Right ventricle myocardium superior (tissue), 1 donor: ENCODE measurements around the gene TBC1D21. TPM values are rescaled to one million over a fixed set of nuclear protein-coding genes. Genes with fewer than 3 reads are reported as not detected.
A peak's percentile ranks its signal among the peaks of the same experiment; 100 is the strongest.

Experiments
- ATAC-seq: fragments of 200-7000 bp; cut with Tn5 transposase; one replicate; pipeline ENCODE4 v1.9.1; 2020; ENCODE audit warnings: mild to moderate bottlenecking; ENCODE audit not compliant: poor library complexity
- DNase-seq: peaks from one replicate; pipeline ENCODE4 v3.0.0-alpha.2; 2020
- intact Hi-C: fragments of 100-400 bp; cut with DNase I; formaldehyde crosslinking; loops from one replicate; pipeline ENCODE4 v1.11.2; 2022
- total RNA-seq: library from RNA; stranded (reverse); fragmentation: NEBNext Ultra II Directional; extraction: Animal tissue kit (Norgen Biotek cat#: 25700); gene quantifications from one replicate; pipeline ENCODE4 v1.2.1, GENCODE V29; 2021
- donor health status: DM: no; HTN: yes; CAD: no; lungs with severe emphysema.

TBC1D21 gene
- total RNA-seq, 1 donor from 2014 or later: not detected

DNA sequence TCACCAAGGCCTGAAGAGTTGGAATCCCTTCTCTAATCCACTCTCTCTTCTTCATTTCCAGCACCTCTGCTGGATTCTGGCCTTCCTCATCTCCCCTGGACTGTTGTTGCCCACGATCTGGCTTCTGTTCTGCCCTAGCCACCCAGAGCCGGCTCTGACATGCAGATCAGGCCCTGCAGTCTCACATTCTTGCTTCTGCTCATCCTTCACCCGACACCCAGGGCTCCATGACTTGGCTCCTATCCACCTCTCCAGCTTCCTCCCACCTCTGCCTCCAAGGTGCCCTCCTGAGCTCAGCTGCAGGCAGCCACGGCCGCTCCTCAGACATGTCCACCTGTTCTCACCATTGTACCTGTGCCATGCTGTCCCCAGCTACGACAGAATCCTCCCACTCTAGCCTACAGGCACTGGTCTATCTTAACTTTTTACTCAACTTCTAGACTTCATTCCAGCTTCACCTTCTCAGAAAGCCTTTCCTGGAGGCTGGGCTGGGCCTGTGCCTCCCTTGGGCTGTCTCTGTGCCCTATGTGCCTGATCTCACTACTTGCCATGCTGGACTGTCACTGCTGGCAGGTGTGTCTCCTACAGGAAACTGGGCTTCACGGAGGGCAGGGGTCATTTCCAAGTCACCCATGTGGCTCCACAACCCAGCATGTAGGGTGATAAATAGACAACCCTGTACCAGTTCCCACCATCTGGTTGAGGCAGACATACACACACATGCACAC, 16.0 kb upstream of the TBC1D21 start:
- ATAC-seq: no peak
- intact Hi-C loops: no loop called here
- no peak for DNase-seq

DNA sequence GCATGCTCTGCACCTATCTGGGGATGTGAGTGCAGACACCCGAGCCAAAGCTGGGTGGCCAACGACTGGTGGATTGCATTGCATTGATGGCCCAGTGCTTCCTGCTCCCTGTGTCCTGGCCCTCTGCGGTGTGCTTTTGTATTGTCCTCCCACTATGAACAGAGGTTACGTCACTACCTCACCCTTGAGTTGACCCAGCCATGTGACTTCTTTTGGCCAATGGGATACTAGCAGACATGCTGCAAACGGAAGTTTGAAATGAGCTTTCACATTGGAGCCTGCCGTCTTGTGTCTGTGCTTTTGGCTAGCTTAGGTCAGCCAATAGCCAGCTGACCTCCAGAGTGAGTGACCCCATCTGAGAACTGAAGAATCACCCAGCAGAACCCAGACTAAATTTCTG, 15.3 kb upstream of the TBC1D21 start:
- intact Hi-C loops: no loop called here
- DNase-seq (no peak), ATAC-seq (no peak)

DNA sequence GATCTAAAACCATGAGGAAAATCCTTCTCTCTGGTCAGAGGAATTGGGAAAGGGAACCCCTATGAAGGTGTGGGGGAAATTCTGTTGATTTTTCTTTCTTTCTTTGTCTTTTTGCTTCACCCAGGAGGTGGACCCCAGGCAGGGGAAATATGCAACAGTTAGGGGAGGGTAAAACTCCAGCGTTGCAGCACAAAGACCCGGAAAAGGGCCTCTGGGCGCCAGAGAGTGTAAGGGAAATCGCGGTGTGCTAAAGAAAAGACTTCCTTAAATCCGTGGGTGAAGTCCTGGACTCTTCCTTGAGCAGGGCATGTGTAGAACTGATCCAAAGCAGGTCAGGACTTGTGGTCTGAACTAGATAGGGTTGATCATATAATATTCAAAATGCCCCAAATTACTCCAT, 11.1 kb upstream of the TBC1D21 start:
- intact Hi-C loops: no loop called here
- no peak for ATAC-seq
- no peak for DNase-seq

DNA sequence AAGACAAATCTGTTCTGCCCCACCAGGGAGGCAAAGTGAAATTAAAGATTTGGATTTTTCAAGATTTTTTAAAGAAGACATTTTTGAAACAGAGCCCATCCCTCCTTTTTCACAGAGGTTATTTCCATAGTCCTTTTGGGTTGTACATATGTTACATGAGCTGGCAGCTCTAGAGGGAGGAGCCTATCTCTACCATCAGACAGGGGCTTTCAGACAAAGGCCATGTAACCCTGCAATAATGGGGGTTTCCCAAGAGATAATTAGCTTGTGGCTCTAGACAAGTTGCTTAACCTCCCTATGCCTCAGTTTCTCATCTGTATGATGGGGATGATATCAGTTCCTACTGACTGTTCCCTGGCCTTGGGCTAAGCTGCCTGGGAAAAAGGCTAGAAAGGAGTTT, 8.0 kb upstream of the TBC1D21 start:
- DNase-seq: no peak
- intact Hi-C loops: loop anchor here (5.0 kb wide), 1 partner anchor 58 kb away; no protein-coding TSS in a partner anchor
- ATAC-seq: no peak

DNA sequence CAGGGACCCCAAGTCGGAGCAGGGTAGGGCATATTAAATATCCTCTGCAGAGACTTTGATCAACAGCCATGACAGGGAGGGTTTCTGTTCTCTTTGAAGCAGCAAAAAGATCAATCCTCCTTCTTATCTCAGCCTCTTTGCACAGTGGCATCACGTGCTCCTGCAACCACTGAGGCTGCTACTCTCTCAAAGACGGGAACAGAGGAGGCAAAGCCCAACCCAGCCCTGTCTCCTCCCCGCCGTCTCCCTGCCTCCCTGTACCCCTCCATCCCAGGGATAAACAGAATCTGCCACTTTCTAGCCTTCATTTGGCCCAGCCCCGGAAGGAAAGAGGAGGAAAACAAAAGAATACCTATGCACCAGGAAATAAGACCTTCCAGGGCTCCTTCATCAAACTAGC, 7.5 kb upstream of the TBC1D21 start:
- intact Hi-C loops: loop anchor here (5.0 kb wide), 1 partner anchor 59 kb away; no protein-coding TSS in a partner anchor
- DNase-seq (no peak), ATAC-seq (no peak)

DNA sequence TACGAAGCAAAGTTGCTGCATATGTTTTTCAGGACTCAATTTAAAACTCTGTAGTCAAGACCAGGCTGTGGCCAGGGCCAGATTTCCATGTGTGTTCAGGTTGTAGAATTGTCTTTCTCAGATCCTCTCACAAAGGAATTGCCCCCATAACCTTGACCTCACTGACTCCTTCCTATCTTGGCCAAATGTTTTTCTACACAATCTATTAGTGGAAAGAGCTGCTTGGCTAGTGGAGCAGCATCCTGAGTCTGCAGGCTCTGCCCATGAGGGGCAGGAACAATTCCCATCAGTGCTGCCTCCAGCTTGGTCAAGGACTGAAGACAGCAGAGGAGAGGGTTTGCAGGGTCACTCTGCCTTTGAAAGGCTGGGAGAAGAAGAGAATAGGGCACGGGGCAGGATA, 6.9 kb upstream of the TBC1D21 start:
- no peak for DNase-seq
- peak; percentile 24 for ATAC-seq
- intact Hi-C loops: loop anchor here (5.0 kb wide), 1 partner anchor 59 kb away; no protein-coding TSS in a partner anchor

DNA sequence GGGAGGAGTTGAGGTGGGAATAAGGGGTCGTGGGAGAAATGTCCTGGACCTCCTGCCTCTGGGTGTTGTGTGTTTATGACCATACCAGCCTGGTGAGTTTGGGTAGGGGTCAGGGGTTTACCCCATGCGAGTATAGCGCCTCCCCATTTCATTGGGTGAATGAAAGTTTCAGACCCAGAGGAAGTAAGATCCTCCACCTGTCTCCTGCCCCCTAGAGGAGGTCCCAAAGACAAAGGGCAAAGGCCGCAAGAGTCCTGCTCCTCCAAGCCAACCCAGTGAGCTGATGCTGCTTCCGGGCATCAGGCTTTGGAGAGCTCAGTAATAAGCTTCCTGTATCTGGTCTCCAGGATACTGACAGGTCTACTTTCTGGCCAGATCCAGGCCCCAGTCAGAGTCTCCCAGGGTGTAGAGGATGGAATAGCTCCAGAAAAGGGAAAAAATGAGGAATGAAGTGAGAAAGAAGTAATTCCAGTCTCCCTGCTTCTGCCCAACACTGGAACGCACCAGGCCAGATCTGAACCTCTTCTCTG, 6.4 kb upstream of the TBC1D21 start:
- DNase-seq: no peak
- intact Hi-C loops: loop anchor here (5.0 kb wide), 1 partner anchor 60 kb away; no protein-coding TSS in a partner anchor
- no peak for ATAC-seq

DNA sequence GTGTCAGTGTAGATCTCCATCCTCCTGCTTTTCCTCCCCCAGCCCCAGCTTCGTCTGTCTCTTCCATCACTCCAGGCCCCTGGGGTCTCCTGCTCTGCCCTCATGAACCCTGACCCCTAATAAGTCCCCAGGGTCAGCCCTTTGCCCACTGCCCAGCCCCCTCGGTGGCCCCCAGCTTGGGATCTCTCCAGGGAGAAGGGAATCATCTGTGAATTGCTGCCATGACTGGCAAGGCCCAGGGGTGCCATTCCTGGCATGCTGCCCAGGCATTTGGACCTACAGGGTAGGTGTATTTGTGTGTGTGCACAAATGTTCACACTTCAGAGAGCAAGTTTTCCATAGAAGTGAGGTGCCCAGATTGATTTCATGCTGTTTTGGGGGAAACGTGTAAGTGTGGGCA, 5.9 kb upstream of the TBC1D21 start:
- ATAC-seq (no peak), DNase-seq (no peak)
- intact Hi-C loops: loop anchor here (5.0 kb wide), 1 partner anchor 60 kb away; no protein-coding TSS in a partner anchor

DNA sequence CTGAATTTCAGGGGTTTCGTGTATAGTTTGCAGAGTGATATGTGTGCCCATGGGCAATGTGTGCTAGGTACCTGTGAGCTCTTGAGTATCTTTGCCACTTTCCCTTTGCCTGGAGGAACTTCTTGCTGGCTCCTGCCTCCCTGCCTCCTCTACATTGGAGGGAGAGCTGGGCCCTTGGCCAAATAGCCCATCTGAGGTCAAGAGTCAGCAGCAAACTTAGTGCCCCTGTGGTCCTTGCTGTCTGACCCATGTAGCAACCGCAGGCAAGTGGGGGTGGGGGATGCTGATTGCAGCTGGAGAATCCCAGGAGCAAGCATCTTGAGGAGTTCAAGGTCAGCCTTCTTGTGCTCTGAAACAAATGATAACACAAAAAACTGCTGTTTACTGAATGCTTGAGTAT, 5.4 kb upstream of the TBC1D21 start:
- intact Hi-C loops: loop anchor here (5.0 kb wide), 1 partner anchor 61 kb away; no protein-coding TSS in a partner anchor
- no peak for ATAC-seq
- DNase-seq: no peak

DNA sequence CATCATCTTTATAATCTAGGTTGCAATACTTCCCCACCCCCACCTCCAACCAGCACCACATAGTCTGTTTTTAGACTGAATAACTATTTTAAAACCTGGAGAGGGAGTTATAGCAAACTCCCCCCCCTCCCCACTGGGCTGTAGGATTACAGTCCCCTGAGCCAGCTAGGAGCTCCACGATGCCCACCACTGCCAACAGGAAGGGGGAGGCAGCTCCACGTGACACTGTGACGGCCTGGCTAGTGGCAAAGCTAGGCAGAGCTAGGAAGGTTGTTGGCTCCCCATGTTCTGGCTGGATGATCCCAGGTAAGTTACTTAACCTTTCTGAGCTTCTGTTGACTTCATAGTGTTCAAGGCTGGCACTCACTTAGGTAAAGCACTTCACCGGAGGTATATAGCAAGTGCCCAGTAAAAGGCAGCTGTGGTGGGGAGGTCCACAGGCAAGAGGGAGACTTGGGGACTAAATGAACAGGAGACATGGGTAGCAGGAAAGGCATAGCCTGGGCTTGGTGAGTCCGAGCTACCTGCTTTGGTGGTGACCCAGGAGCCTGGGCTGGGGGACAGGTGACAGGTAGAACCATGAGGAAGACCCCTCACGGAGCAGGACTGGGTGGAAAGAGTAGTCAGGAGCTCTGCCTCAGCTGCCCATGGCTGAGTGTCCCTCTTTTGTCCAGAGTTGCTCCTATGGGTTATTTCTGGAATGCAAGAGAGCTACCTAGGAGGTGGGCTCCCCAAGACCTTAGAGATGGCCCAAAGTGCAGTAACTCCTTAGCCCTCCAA, 4.0 kb upstream of the TBC1D21 start:
- intact Hi-C loops: loop anchor here (5.0 kb wide), 1 partner anchor 62 kb away; no protein-coding TSS in a partner anchor
- ATAC-seq (no peak), DNase-seq (no peak)

DNA sequence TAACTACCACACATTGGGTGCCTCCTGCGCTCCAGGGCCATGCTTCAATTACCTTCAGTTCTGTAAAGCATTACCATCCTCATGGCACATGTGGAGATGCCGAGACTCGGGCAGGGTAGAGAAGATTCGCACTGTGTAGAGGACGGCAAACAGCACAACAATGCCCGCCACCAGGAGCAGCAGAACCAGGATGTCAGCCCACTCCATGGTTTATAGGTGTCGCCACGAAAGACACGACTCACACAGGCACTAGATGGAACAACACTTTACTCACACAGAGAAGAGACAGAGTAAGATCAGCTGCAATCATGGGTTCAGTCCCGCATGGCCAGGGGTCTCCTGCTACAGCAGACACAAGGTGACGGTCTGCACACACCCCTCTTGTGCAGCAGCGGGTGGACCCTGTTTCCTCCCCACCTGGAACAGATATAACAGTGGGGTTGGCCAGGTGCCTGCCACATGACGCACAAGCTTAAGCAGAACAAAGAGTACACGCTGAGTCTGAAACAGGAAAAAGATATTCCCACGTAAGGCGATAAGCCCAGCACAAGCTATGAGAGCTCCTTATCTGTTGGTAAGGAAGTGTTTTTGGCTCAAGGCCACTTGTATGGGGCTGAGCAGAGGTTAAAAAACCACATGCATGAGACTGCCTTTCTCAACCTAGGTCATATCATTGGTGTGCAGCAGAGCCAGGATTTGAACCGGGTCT, 2.5 kb upstream of the TBC1D21 start:
- ATAC-seq (peak; percentile 82), DNase-seq (peak; percentile 88)
- intact Hi-C loops: no loop called here

DNA sequence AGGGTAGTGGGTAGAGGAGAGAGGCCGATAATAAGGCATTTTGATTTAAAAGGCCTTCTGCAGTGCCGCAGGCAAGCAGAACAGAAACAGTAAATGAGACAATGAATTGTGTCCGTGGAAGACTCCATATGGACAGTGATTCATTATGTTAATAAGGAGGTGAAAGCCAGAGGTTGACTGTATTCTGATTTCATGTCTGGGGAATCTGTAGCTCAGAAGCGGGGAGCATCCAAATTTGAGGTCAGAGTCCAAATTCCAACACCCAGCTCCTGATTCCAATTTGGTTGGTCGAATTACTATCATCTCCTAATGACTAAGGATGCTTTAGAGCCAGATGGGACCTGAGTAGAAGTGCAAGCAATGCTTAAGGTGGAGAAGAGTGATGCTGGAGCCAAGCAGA, 1.0 kb upstream of the TBC1D21 start:
- DNase-seq: no peak
- intact Hi-C loops: no loop called here
- no peak for ATAC-seq

DNA sequence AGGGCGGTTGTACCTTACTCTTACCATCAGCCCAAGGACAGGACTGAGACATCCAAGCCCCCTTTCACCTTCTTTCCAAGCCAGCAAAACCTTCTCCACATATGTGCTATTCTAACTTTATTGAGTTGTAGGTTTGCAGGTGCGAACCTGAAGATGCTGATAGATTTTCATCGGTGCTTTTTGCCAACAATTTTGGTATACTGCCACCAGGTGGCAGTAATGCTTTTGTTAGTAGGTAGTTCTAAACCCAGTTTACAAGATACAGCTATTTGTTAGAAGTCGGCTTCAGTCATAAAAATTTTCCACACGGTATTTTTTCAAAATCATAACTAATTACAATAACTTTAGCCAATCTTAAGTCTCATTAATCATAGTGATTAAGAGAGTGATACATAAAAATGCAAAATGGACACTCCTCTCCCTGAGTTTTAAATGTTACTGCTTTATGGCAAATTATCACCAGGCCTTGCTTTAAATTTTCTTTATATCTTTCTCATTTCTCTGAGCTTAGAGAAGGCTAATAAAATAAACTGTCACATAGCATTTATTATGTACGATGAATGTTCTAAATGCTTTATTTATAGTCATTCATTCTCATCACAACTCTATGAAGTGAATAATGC, 636 bp downstream of the TBC1D21 start:
- intact Hi-C loops: no loop called here
- ATAC-seq: no peak

DNA sequence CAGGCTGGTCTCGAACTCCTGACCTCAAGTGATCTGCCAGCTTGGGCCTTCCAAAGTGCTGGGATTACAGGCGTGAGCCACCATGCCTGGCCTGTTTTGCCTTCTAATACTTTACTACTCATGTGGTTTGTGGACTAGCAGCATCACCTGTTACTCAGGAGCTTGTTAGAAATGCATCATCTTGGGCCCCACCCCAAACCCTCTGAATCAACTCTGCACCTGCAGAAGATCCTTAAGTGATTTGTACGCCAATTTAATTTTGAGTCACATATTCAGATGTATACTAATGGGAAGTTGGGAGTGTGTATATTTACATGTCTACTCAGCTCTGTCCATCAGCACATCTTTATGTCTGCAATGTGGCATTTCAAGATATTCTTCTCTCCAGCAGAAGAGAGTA, 6.1 kb downstream of the TBC1D21 start:
- DNase-seq (no peak), ATAC-seq (no peak)
- intact Hi-C loops: no loop called here

More for the DNA sequence above, 636 bp downstream of the TBC1D21 start:
- DNase-seq: no peak

DNA sequence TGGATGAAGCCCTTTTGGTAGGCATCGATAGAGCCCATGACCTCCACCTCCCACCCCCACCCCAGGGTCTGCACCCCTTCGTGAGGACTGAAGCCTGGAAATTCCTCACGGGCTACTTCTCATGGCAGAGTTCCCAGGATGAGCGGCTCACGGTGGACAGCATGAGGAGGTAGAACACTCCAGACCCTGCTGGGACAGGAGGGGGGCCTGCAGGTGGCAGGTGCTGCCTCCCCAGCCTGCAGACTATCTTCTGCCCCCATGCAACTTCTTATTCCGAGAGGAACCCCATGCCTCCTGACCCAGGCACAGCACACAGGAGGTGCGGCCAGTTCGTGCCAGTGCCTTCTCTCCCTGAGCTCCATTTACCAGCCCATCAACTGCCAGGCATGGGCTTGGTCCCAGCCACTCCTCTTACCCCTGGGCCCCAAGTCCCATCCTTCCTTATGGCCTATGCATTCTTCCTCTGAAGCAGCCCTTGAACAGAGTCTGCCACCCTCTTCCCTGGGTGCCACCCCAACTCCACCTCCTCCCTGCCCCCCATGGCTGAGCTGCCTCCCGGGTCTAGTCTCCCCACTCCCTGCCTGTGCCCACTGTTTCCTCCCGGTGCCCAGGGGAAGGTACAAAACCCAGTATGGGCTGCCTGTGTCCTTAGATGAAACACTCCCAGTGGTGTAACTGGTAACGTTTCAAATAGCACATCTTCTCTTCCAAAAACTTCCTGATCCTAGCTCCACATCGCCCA, 8.4 kb downstream of the TBC1D21 start:
- intact Hi-C loops: no loop called here
- DNase-seq: no peak
- no peak for ATAC-seq

DNA sequence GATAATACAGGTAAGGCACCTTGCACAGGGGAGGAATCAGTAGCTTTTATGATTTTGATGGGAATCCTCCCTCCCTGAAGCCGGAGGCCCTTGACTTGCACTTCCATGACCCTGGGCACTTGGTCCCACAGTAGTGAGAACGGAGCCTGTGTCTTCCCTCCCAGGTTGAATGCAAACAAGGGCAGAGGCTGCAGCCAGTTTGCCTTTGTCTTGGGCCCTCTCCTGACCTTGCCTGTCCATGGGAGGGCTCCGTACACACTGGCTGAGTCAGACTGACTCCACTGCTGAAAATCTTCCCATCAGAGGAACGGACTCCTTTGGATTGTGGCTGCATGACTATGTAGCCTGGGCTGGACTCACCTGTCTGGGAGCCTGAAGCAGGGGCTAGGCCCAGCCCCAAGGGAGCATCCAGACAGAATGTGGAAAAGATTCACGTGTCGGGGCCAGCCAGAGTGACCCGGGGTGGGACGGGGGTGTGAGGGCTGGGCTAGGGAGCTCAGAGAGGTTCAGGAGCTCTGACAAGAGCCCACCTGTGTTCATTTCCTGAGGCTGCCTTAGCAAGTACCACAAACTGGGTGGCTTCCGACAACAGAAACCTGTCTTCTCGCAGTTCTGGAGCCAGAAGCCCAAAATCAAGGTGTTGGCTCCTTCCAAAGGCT, 9.5 kb downstream of the TBC1D21 start:
- no peak for DNase-seq
- intact Hi-C loops: no loop called here

DNA sequence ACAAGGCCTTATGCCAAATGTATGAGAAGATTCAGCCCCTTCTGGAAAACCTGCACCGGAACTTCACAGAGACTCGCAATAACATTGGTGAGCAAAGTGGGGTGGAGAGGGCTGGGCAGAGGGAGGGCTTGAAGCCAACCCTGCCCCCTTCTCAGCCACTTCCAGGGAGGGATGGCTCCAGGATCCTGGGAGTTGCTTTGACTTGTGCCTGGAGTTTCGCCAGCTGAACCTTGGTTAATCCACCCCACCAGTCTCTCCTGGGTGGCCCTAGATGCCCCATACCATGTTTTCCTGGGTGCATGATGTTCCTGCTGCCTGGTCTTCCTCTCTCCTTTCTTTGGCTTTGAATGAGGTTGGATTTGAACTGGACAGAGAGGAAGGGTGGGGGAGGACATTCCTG, 10.8 kb downstream of the TBC1D21 start:
- DNase-seq: no peak
- intact Hi-C loops: no loop called here
- ATAC-seq: no peak

More for the DNA sequence above, 9.5 kb downstream of the TBC1D21 start:
- ATAC-seq: no peak
